GM23338 (cell line): ENCODE measurements around the gene FTO. TPM values are rescaled to one million over a fixed set of nuclear protein-coding genes. Genes with fewer than 3 reads are reported as not detected.

Experiments
- ATAC-seq: fragments of 200-7000 bp; cut with Tn5 transposase; 3 replicates; pipeline ENCODE4 v1.9.1; 2020
- DNase-seq: peaks from one replicate; pipeline ENCODE4 v3.0.0-alpha.2; 2015; ENCODE audit warnings: low spot score
- H2AFZ ChIP-seq: fragments of 200-600 bp; sonication (generic); 2 replicates; pipeline ENCODE4 v1.8.0; 2016; ENCODE audit warnings: antibody characterized with exemption, mild to moderate bottlenecking, moderate library complexity
- H3F3A ChIP-seq: fragments of 200-600 bp; sonication (generic); replicated peaks from 2 replicates; pipeline ENCODE4 v1.8.0; 2017; ENCODE audit warnings: antibody characterized with exemption, mixed run types, low read depth
- H3K27ac ChIP-seq: fragments of 200-600 bp; sonication (generic); 2 replicates; pipeline ENCODE4 v1.6.1; 2016; ENCODE audit warnings: low read depth
- H3K27me3 ChIP-seq: fragments of 200-600 bp; sonication (generic); 2 replicates; pipeline ENCODE4 v1.8.0; 2016; ENCODE audit warnings: mild to moderate bottlenecking, mixed run types, moderate library complexity; ENCODE audit not compliant: insufficient read depth
- H3K36me3 ChIP-seq: fragments of 200-600 bp; sonication (generic); 2 replicates; pipeline ENCODE4 v1.8.0; 2016; ENCODE audit warnings: mild to moderate bottlenecking; ENCODE audit not compliant: insufficient read depth
- H3K4me1 ChIP-seq: fragments of 200-600 bp; sonication (generic); 2 replicates; pipeline ENCODE4 v1.8.0; 2016; ENCODE audit warnings: mild to moderate bottlenecking, moderate library complexity; ENCODE audit not compliant: insufficient read depth
- H3K4me2 ChIP-seq: fragments of 200-600 bp; sonication (generic); 2 replicates; pipeline ENCODE4 v1.7.1; 2017; ENCODE audit warnings: mixed run types
- H3K4me3 ChIP-seq: fragments of 200-600 bp; sonication (generic); 2 replicates; pipeline ENCODE4 v1.6.1; 2016; ENCODE audit warnings: mixed run types
- H3K79me2 ChIP-seq: fragments of 200-600 bp; sonication (generic); replicated peaks from 2 replicates; pipeline ENCODE4 v1.8.0; 2017; ENCODE audit warnings: mild to moderate bottlenecking; ENCODE audit not compliant: insufficient read depth
- H3K9me2 ChIP-seq: fragments of 200-600 bp; sonication (generic); 2 replicates; pipeline ENCODE4 v1.8.0; 2017; ENCODE audit not compliant: insufficient read depth
- H4K20me1 ChIP-seq: fragments of 200-600 bp; sonication (generic); replicated peaks from 2 replicates; pipeline ENCODE4 v1.8.0; 2017; ENCODE audit warnings: mild to moderate bottlenecking; ENCODE audit not compliant: insufficient read depth
- H3K27ac Mint-ChIP-seq: 2 replicates; pipeline ENCODE4 v1.8.0; 2020; ENCODE audit warnings: inconsistent platforms, mild to moderate bottlenecking, moderate library complexity, mixed read lengths
- H3K27me3 Mint-ChIP-seq: 3 replicates; pipeline ENCODE4 v1.8.0; 2022; ENCODE audit warnings: low read depth, mild to moderate bottlenecking, moderate library complexity, mixed read lengths, inconsistent platforms; ENCODE audit not compliant: insufficient read depth, poor library complexity
- H3K36me3 Mint-ChIP-seq: 3 replicates; pipeline ENCODE4 v1.8.0; 2021; ENCODE audit warnings: low read depth, mild to moderate bottlenecking, inconsistent platforms, moderate library complexity, mixed read lengths
- H3K4me1 Mint-ChIP-seq: 3 replicates; pipeline ENCODE4 v1.8.0; 2020; ENCODE audit warnings: mild to moderate bottlenecking, inconsistent platforms, mixed read lengths
- H3K4me3 Mint-ChIP-seq: 3 replicates; pipeline ENCODE4 v1.8.0; 2021; ENCODE audit warnings: moderate library complexity, mild to moderate bottlenecking, inconsistent platforms, mixed read lengths
- H3K9me3 Mint-ChIP-seq: 3 replicates; pipeline ENCODE4 v1.8.0; 2020; ENCODE audit warnings: moderate library complexity, mild to moderate bottlenecking, inconsistent platforms, mixed read lengths
- CREB1 ChIP-seq: fragments of 250-450 bp; sonication (Bioruptor Pico); IDR thresholded peaks from 2 replicates; pipeline ENCODE4 v1.5.0; 2020; ENCODE audit warnings: low read depth, mild to moderate bottlenecking, moderate library complexity
- EZH2 ChIP-seq: fragments of 200-600 bp; sonication (generic); IDR thresholded peaks from one replicate; pipeline ENCODE4 v1.8.0; 2017; ENCODE audit warnings: antibody characterized with exemption, mild to moderate bottlenecking, low read depth; ENCODE audit not compliant: unreplicated experiment
- EZH2phosphoT487 ChIP-seq: fragments of 200-600 bp; sonication (generic); IDR thresholded peaks from one replicate; pipeline ENCODE4 v1.8.1; 2018; ENCODE audit warnings: antibody characterized with exemption; ENCODE audit not compliant: unreplicated experiment
- JUNB ChIP-seq: IDR thresholded peaks from one replicate; pipeline ENCODE4 v1.6.1; 2016; ENCODE audit warnings: antibody characterized with exemption; ENCODE audit not compliant: unreplicated experiment
- NANOG ChIP-seq: IDR thresholded peaks from 2 replicates; pipeline ENCODE4 v1.6.1; 2016; ENCODE audit warnings: antibody characterized with exemption, borderline replicate concordance
- POLR2AphosphoS5 ChIP-seq: IDR thresholded peaks from 2 replicates; pipeline ENCODE4 v1.6.1; 2016; ENCODE audit warnings: antibody characterized with exemption, low read depth
- STAT1 ChIP-seq: IDR thresholded peaks from one replicate; pipeline ENCODE4 v1.6.1; 2016; ENCODE audit warnings: antibody characterized with exemption; ENCODE audit not compliant: unreplicated experiment
- ZNF114 ChIP-seq: fragments of 250-450 bp; sonication (Bioruptor Pico); IDR thresholded peaks from 2 replicates; pipeline ENCODE4 v1.5.0; 2020; ENCODE audit warnings: mild to moderate bottlenecking, moderate library complexity
- ZNF331 ChIP-seq: fragments of 250-450 bp; sonication (Bioruptor Pico); IDR thresholded peaks from 2 replicates; pipeline ENCODE4 v1.5.0; 2020; ENCODE audit warnings: low read depth, mild to moderate bottlenecking, moderate library complexity
- polyA plus RNA-seq: library from polyadenylated mRNA; unstranded; fragments of >200 nt; fragmentation: Nextera tagmentation; extraction: Ambion mirVana; gene quantifications from 2 replicates; pipeline ENCODE4 v1.2.1, GENCODE V29; 2016
- total RNA-seq: library from RNA; depleted of rRNA; stranded (reverse); fragments of >200 nt; shearing (Covaris generic); gene quantifications from 2 replicates; pipeline ENCODE4 v1.2.3, GENCODE V29; 2014
- TF ChIP-seq, protein P1 (sequence below), 2 experiments: fragments of 200-600 bp in 1 of 2; sonication (generic) in 1 of 2; conservative IDR thresholded peaks; 2 replicates each; pipeline versions ENCODE4 v1.5.1 to v1.6.1; 2016 to 2017; ENCODE audit warnings: antibody characterized with exemption in 2 of 2, low read depth in 2 of 2, mild to moderate bottlenecking in 2 of 2, moderate library complexity in 1 of 2
- TF ChIP-seq, protein P2 (sequence below): IDR thresholded peaks from one replicate; pipeline ENCODE4 v1.6.1; 2018; ENCODE audit warnings: antibody characterized with exemption; ENCODE audit not compliant: unreplicated experiment
- TF ChIP-seq, protein P3 (sequence below): IDR thresholded peaks from 2 replicates; pipeline ENCODE4 v1.6.1; 2016; ENCODE audit warnings: antibody characterized with exemption
- TF ChIP-seq, protein P4 (sequence below): fragments of 250-450 bp; sonication (Bioruptor Pico); IDR thresholded peaks from 2 replicates; pipeline ENCODE4 v1.5.0; 2020; ENCODE audit warnings: mild to moderate bottlenecking, moderate library complexity

Gene FTO
- total and polyA plus RNA-seq, 2 experiments from 2014 or later: 17.7 to 69.6 TPM

DNA sequence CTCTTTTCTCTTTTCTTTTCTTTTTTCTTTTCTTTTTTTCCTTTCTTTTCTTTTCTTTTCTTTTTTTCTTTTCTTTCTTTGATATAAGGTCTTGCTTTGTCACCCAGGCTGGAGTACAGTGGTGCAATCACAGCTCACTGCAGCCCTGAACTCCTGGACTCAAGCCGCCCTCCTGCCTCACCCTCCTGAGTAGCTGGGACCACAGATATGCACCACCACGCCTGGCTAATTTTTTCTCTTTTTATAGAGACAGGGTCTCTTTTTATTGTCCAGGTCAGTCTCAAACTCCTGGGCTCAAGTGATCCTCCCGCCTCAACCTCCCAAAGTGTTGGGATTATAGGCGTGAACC lies 436.8 kb downstream of the FTO start:
- no peak for TF ChIP-seq JUNB
- TF ChIP-seq ZNF114: no peak
- no peak for TF ChIP-seq EZH2phosphoT487
- TF ChIP-seq, protein P1, sequence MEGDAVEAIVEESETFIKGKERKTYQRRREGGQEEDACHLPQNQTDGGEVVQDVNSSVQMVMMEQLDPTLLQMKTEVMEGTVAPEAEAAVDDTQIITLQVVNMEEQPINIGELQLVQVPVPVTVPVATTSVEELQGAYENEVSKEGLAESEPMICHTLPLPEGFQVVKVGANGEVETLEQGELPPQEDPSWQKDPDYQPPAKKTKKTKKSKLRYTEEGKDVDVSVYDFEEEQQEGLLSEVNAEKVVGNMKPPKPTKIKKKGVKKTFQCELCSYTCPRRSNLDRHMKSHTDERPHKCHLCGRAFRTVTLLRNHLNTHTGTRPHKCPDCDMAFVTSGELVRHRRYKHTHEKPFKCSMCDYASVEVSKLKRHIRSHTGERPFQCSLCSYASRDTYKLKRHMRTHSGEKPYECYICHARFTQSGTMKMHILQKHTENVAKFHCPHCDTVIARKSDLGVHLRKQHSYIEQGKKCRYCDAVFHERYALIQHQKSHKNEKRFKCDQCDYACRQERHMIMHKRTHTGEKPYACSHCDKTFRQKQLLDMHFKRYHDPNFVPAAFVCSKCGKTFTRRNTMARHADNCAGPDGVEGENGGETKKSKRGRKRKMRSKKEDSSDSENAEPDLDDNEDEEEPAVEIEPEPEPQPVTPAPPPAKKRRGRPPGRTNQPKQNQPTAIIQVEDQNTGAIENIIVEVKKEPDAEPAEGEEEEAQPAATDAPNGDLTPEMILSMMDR (conservative IDR thresholded peaks at IDR 0.05; ENCODE audit: low read depth in 2 of 2): no peak
- TF ChIP-seq POLR2AphosphoS5: no peak
- TF ChIP-seq NANOG: no peak
- TF ChIP-seq, protein P2, sequence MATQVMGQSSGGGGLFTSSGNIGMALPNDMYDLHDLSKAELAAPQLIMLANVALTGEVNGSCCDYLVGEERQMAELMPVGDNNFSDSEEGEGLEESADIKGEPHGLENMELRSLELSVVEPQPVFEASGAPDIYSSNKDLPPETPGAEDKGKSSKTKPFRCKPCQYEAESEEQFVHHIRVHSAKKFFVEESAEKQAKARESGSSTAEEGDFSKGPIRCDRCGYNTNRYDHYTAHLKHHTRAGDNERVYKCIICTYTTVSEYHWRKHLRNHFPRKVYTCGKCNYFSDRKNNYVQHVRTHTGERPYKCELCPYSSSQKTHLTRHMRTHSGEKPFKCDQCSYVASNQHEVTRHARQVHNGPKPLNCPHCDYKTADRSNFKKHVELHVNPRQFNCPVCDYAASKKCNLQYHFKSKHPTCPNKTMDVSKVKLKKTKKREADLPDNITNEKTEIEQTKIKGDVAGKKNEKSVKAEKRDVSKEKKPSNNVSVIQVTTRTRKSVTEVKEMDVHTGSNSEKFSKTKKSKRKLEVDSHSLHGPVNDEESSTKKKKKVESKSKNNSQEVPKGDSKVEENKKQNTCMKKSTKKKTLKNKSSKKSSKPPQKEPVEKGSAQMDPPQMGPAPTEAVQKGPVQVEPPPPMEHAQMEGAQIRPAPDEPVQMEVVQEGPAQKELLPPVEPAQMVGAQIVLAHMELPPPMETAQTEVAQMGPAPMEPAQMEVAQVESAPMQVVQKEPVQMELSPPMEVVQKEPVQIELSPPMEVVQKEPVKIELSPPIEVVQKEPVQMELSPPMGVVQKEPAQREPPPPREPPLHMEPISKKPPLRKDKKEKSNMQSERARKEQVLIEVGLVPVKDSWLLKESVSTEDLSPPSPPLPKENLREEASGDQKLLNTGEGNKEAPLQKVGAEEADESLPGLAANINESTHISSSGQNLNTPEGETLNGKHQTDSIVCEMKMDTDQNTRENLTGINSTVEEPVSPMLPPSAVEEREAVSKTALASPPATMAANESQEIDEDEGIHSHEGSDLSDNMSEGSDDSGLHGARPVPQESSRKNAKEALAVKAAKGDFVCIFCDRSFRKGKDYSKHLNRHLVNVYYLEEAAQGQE: no peak
- no peak for TF ChIP-seq EZH2
- no peak for TF ChIP-seq CREB1 (CRISPR knock-in tag)
- TF ChIP-seq, protein P3, sequence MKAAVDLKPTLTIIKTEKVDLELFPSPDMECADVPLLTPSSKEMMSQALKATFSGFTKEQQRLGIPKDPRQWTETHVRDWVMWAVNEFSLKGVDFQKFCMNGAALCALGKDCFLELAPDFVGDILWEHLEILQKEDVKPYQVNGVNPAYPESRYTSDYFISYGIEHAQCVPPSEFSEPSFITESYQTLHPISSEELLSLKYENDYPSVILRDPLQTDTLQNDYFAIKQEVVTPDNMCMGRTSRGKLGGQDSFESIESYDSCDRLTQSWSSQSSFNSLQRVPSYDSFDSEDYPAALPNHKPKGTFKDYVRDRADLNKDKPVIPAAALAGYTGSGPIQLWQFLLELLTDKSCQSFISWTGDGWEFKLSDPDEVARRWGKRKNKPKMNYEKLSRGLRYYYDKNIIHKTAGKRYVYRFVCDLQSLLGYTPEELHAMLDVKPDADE: no peak
- TF ChIP-seq, protein P4, sequence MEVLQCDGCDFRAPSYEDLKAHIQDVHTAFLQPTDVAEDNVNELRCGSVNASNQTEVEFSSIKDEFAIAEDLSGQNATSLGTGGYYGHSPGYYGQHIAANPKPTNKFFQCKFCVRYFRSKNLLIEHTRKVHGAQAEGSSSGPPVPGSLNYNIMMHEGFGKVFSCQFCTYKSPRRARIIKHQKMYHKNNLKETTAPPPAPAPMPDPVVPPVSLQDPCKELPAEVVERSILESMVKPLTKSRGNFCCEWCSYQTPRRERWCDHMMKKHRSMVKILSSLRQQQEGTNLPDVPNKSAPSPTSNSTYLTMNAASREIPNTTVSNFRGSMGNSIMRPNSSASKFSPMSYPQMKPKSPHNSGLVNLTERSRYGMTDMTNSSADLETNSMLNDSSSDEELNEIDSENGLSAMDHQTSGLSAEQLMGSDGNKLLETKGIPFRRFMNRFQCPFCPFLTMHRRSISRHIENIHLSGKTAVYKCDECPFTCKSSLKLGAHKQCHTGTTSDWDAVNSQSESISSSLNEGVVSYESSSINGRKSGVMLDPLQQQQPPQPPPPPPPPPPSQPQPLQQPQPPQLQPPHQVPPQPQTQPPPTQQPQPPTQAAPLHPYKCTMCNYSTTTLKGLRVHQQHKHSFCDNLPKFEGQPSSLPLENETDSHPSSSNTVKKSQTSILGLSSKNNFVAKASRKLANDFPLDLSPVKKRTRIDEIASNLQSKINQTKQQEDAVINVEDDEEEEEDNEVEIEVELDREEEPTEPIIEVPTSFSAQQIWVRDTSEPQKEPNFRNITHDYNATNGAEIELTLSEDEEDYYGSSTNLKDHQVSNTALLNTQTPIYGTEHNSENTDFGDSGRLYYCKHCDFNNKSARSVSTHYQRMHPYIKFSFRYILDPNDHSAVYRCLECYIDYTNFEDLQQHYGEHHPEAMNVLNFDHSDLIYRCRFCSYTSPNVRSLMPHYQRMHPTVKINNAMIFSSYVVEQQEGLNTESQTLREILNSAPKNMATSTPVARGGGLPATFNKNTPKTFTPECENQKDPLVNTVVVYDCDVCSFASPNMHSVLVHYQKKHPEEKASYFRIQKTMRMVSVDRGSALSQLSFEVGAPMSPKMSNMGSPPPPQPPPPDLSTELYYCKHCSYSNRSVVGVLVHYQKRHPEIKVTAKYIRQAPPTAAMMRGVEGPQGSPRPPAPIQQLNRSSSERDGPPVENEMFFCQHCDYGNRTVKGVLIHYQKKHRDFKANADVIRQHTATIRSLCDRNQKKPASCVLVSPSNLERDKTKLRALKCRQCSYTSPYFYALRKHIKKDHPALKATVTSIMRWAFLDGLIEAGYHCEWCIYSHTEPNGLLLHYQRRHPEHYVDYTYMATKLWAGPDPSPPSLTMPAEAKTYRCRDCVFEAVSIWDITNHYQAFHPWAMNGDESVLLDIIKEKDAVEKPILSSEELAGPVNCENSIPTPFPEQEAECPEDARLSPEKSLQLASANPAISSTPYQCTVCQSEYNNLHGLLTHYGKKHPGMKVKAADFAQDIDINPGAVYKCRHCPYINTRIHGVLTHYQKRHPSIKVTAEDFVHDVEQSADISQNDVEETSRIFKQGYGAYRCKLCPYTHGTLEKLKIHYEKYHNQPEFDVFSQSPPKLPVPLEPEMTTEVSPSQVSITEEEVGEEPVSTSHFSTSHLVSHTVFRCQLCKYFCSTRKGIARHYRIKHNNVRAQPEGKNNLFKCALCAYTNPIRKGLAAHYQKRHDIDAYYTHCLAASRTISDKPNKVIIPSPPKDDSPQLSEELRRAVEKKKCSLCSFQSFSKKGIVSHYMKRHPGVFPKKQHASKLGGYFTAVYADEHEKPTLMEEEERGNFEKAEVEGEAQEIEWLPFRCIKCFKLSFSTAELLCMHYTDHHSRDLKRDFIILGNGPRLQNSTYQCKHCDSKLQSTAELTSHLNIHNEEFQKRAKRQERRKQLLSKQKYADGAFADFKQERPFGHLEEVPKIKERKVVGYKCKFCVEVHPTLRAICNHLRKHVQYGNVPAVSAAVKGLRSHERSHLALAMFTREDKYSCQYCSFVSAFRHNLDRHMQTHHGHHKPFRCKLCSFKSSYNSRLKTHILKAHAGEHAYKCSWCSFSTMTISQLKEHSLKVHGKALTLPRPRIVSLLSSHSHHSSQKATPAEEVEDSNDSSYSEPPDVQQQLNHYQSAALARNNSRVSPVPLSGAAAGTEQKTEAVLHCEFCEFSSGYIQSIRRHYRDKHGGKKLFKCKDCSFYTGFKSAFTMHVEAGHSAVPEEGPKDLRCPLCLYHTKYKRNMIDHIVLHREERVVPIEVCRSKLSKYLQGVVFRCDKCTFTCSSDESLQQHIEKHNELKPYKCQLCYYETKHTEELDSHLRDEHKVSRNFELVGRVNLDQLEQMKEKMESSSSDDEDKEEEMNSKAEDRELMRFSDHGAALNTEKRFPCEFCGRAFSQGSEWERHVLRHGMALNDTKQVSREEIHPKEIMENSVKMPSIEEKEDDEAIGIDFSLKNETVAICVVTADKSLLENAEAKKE: no peak
- TF ChIP-seq ZNF331 (CRISPR knock-in tag): no peak
- no peak for TF ChIP-seq STAT1
- no peaks in the 10 kb centered on the region for H3K36me3 Mint-ChIP-seq
- ATAC-seq: no peak

More for the DNA sequence above, 436.8 kb downstream of the FTO start:
- Histone ChIP-seq H3K4me2 (no peak overlapping the region), H3K27me3 (no peaks in the 10 kb centered on the region), H3K4me3 (no peak overlapping the region), H3K36me3 (no peaks in the 10 kb centered on the region), H3K4me1 (0 out of 2 replicates have a peak, but pooled peaks cover 10% of the 10 kb centered on the region), H3K27ac (no peak overlapping the region), H3K9me2 (no peaks in the 10 kb centered on the region), H2AFZ (no peak overlapping the region), H3K79me2 (no peaks in the 10 kb centered on the region), H4K20me1 (no peaks in the 10 kb centered on the region), H3F3A (no peaks in the 10 kb centered on the region)
- Mint-ChIP-seq H3K4me1 (peaks cover 7% of the 10 kb centered on the region; the same call in 2 of the 3 replicates), H3K27me3 (peaks cover 12% of the 10 kb centered on the region), H3K4me3 (no peak overlapping the region), H3K27ac (no peak overlapping the region), H3K9me3 (no peaks in the 10 kb centered on the region; the same call in 2 of the 3 replicates)
- DNase-seq: no peak
